GM11168 (cell line): ENCODE data around the gene YY1AP1.
"Not testable (repeated sequence)": the region's sequence is repeated elsewhere in the genome, so short reads cannot be mapped to it uniquely, and the experiment has no call there.

Source experiments
- in situ Hi-C: fragments of 300-500 bp; cut with MboI; formaldehyde crosslinking; loops from one replicate; pipeline ENCODE4 v1.12.0; 2022; ENCODE audit warnings: low sequenced_read_pairs; ENCODE audit not compliant: unreplicated experiment

Gene YY1AP1

DNA sequence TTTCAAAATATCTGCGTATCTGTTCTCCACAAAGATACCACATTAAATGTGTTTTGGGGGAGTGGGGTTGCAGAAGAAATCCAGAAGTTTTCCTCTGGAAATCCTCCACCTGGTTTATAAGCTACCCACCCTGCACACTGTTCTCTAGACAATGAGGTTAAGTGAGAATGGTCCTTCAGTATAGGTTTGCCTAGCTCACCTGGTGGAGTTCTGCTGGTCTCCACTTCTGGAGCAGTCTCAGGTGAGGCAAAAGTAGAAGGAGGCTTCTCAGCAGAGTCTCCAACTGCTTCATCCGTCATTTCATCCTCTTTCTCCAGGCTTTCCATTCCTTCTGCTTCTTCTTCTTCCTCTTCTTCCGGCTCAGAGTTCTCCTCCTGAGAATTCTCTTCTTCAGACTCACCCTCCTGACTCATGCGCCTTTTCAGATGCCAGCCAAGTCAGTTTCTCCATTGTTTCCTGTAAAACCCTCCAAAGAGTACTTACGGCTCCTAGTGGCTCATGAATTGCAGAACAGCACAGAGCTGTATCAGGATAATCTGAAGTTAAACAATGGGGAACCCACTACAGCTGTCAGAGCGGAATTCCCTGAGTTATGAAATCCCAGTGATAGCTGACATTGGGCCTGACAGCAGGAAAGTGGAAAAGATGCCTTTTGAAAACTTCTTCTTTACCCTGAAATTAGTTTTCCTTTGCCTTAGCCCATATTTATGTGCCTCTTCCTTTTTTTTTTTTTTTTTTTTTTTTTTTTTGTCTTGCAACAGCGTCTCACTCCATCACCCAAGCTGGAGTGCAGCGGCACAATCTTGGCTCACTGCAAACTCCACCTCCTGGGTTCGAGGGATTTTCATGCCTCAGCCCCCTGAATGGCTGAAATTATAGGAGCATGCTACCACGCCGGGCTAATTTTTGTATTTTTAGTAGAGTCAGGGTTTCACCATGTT lies 40.1 kb downstream of the YY1AP1 start:
- in situ Hi-C loops = no loop called here

DNA sequence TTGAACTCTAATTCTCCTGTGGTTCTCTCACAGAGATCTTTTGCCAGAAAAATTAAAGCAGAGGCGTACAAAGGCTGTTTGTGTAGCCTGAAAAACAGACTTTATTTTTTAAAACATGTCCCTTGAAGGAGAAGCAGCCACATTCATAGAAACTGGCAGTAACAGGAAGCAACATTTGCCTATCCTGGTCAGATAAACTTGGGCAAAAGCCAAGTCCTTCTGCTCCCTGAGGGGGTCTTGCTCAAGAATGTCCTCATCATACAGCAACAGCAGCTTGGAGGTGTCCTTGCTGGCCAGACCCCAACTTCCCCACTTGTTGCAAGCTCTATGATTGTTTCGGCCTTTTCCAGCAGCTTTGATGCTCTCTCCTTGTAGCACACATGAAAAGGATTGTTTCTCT lies 42.3 kb downstream of the YY1AP1 start:
- in situ Hi-C loops = no loop called here

DNA sequence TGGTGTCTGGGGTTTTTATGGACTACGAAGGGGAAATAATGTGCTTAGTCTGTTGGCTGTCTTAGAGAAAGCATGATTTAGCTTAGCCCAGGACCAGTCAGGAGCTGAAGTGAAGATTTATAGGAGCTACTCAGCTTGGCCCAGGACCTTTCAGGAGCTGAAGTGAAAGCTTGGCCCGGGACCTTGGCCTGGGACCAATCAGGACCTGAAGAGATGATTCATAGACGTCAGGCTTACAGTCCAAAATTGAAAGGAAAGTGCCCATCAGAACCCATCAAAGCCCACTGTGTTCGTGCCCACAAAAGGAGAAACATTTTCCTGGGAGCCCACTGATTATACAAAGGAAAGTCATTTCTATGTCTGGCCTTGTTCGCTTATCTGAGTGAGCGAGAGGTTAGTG lies 42.9 kb downstream of the YY1AP1 start:
- in situ Hi-C loops = no loop called here

DNA sequence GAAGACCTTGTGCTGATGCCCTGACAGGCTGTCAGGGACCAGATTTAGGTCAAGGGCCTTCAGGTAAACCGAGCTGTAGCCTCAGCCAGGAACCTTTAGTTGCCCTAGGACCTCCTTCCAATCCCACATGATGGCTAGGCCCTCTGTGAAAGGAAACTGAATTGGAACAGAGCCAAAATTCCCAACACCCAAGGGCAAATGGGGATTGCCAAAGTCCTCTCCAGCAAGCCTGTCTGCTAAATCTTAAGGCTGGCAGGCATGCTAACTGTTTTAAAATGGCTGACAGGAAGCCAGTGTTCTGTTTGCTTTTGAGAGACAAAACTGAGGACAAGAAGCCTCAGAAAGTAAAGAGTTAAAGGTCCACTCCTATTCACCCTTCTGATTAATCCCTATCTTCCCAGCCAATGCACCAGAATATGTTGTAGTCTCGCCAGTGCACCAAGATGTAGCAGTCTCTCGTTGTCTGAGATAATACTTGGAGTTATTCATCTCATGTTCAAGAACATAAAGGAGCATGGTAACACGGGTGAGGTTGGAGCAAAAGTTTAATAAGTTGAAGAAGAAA lies 43.5 kb downstream of the YY1AP1 start:
- in situ Hi-C loops = no loop called here

DNA sequence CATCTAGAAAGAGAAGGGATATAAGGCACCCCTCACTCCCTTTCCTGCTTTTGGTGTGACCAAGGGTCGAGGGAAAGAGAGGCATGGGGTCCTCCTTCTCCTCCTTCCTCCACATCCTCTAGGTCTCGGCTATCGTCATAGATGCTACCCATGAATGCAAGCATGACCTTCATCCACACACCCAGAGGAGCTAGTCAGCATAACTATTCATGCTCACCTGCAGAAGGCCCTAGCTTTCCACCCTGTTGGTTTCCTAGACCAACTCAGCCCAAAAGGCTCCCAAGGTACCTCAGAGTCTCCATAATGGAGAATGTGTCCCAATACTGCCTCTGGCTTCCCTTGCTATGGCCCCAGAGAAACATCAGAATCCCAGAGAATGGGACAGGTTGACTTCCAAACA lies 45.3 kb downstream of the YY1AP1 start:
- in situ Hi-C loops = no loop called here

DNA sequence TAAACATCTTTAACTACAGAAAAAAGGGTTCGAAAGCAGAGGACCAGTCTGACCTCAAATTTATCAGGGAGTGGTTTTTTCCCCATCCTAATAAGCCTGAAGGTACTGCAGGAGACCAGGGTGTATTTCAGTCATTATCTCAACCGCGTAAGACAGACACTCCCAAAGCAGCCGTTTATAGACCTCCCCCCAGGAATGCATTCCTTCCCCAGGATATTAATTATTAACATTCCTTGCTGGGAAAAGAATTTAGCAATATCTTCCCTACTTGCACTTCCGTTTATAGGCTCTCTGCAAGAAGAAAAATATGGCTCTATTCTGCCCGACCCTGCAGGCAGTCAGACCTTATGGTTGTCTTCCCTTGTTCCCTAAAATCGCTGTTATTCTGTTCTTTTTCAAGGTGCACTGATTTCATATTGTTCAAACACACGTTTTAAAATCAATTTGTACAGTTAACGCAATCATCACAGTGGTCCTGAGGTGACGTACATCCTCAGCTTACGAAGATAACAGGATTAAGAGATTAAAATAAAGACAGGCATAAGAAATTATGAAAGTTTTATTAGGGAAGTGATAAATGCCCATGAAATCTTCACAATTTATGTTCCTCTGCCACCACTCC lies 45.9 kb downstream of the YY1AP1 start:
- in situ Hi-C loops = not testable (repeated sequence)

DNA sequence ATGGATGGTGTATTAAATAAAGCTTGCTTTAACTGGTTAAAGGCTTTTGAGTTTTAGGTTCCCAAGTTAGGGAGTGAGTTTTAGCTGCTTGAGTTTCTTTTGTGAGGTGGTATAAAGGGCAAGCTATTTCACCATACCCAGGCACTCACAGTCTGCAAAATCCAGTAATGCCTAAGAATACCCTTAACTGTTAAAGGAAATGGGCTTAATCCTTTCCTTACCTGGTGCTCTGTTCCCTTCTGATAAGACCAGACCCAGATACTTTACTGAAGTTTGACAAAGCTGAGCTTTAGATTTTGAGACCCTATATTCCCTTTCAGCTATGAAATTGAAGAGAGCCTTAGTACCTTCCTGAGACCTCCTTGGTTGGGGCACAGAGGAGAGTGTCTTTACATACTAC lies 48.2 kb downstream of the YY1AP1 start:
- in situ Hi-C loops = no loop called here

DNA sequence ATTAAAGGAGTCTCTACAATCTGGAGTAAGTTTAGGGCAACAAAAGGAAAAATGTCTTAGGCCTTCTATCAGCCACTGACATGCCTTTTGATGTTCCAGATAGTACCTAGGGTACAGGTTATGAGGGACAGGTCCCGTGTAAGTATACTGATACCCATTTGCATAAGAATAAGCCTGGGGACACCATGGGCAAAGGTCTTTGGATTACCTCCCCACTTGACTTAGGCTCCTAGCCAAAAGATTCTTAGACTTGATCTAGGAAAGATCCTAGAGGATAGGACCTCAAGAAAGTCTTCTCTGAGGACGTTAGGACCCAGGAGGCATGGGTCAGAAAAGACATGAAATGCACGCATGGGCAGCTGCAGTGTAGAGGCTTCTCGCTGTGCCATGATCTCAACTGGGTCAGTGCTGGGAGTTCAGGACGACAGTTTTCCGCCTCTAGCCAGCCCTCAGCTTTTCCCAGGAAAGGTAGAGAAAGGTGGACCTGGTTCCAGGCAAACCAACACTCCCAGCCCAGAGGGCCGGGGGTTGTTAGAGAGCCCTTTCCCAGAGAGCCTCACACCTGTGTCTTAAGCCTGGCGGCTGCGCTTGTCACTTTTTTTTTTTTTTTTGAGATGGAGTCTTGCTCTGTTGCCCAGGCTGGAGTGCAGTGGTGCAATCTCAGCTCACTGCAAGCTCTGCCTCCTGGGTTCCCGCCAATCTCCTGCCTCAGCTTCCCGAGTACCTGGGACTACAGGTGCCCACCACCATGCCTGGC lies 52.0 kb downstream of the YY1AP1 start:
- in situ Hi-C loops = no loop called here

DNA sequence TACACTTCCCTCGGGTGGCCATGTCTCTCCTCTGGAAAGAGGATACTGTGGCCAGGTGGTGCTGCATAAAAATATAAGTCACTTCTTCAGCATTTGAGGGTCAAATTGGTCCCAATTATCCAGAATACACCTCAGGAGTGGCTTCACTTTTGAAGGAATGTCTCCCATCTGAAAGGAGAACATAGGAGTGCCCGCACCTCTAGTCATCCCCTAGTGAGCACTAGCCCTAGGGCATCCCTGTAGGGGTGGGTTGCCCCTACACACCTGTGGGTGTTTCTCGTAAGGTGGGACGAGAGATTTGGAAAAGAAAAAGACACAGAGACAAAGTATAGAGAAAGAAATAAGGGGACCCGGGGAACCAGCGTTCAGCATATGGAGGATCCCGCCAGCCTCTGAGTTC lies 62.1 kb downstream of the YY1AP1 start:
- in situ Hi-C loops = not testable (repeated sequence)

DNA sequence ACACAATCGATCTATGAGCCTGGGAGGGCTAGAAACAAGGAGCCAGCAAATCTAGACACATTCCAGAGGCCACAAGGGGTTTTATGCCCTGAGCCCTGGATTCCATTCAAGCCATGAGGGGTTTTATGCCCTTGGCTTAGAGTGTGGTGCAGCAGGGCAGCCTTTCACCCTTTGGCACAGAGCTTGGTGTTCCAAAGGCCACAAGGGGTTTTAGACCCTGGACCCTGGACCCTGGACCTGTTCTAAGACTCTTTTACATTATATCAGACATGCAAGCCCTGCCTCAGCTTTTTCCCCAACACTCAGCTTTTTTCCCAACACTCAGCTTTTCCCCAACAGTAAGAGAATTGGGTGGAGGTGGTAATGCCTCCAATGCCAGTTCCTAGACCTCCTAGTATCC lies 65.2 kb downstream of the YY1AP1 start:
- in situ Hi-C loops = no loop called here

DNA sequence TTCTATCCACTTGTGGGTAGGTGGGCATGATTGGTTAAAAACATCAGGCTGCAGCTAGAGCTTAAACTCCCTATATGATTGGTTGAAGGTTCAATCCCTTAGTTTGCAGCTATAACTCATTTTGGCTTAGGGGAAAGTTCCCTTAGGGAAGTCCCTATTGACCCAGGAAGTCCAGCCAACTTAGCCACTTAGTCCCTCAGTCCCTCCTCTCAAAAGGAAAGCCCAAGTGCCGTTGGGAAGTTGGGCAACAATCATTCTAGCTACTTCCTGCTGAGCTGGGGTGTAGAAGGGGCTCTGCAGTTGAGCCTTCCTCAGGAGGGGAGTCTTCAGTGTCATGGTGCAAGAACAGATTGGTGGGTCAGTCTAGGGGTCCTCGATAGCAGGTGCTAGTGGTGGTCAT lies 66.4 kb downstream of the YY1AP1 start:
- in situ Hi-C loops = no loop called here

DNA sequence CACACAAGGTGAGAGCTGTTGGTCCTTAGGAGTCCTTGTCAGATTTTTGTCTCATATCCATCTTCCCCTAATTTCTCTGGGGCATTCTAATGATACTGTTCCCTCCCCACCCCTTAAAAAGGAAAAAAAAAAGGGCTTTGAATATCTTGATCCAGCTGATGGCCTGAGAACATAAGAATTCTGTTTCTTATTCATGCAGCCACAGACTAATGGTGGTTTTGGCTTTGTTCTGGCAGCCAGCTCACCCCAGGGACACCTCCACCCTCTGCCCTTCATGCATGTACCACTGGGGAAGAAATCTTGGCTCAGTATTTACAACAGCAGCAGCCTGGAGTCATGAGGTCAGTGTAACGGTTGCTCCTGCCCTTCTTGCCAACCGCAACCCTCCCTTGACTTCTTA lies 75.3 kb downstream of the YY1AP1 start:
- in situ Hi-C loops = loop anchor here (10.0 kb wide), 1 partner anchor 52 kb away; no protein-coding TSS in a partner anchor

DNA sequence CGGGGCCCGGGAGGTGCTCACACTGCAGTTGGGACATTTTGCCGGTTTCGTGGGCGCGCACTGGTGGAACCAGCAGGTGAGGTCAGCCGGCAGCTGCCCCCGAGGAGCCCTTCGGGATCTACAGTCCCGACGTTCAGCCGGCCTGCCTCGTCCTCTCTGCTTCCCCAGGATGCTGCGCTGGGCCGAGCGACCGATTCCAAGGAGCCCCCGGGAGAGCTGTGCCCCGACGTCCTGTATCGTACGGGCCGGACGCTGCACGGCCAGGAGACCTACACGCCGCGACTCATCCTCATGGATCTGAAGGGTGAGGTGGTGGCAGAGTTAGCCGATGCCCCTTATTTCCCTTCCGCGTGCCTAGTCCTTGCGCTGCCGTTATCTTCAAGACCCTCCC lies 78.3 kb downstream of the YY1AP1 start:
- in situ Hi-C loops = loop anchor here (10.0 kb wide), 1 partner anchor 55 kb away; no protein-coding TSS in a partner anchor

DNA sequence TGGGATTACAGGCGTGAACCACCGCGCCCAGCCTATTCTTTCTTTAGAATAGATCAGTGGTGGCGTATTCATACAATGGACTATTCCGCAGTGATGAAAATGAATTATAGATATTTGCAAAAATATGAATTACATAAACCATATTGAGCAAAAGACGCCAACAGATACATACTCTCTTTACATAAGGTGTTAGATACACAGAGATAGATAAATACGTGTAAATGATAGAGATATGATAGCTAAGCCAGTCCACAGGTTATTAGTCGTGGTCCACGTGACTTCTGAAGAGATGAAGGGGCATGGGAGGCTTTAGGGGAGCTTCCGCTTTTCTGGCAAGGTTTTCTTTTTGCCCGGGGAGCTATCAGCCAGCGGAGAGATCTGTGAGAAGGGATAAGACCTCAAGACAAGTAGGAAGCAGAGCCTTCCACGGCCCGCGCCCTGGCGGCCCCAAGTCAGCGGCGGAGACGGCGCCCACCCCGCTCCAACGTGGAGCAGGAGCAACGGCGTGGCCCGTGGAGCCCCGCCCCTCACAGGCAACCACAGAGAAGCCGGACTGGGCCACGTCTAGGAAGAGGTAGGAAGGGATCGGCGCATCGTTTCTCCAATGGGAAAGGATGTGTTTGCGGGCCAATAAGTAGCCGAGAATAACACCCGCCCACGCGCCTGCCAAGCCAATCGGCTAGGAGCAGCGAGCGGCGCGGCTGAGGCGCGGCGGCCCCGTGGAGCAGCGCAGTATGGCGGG lies 78.9 kb downstream of the YY1AP1 start, which contains the start of gene MSTO1:
Gene MSTO1 (plus strand): TSS at position 704 of the 742 bp plus-strand sequence. CDS start 31 bp downstream, at position 735.
- in situ Hi-C loops = loop anchor here (10.0 kb wide), 1 partner anchor 55 kb away; no protein-coding TSS in a partner anchor
